H1 (cell line): ENCODE data around the gene SLC17A1. TPM values are rescaled to one million over a fixed set of nuclear protein-coding genes. Genes with fewer than 3 reads are reported as not detected.

Experiments used
- CTCF ChIA-PET: fragments of 300-600 bp; sonication (Branson Sonifier 250); formaldehyde crosslinking; loops from one replicate; lab custom pipeline; 2021; ENCODE audit not compliant: partially characterized antibody; lab: Charles Lee
- POLR2A ChIA-PET: fragments of 300-600 bp; sonication (Branson Sonifier 250); formaldehyde crosslinking; loops from one replicate; lab custom pipeline; 2021; ENCODE audit warnings: inconsistent platforms; ENCODE audit not compliant: partially characterized antibody; lab: Charles Lee
- DNase-seq, 2 experiments: peaks; one replicate each; pipeline versions ENCODE4 v3.0.0 to v3.0.0-alpha.2; 2010 to 2022; ENCODE audit warnings: low spot score in 2 of 2, low read depth in 1 of 2, mixed read lengths in 1 of 2
- FAIRE-seq: peaks from 2 replicates; lab custom pipeline; 2011; peaks lifted over from hg19 to GRCh38; lab: Jason Lieb, UNC
- H2AFZ ChIP-seq: 2 replicates; pipeline ENCODE4 v1.8.1; 2012; ENCODE audit warnings: low read length, inconsistent platforms
- H2AK5ac ChIP-seq: 2 replicates; pipeline ENCODE4 v1.6.1; 2013; ENCODE audit warnings: low read depth, low read length
- H2BK120ac ChIP-seq: replicated peaks from 2 replicates; pipeline ENCODE3; 2013; ENCODE audit warnings: low read depth, low read length, inconsistent platforms
- H2BK12ac ChIP-seq: 2 replicates; pipeline ENCODE4 v1.6.1; 2013; ENCODE audit warnings: low read depth, low read length
- H2BK15ac ChIP-seq: 2 replicates; pipeline ENCODE4 v1.6.1; 2013; ENCODE audit warnings: low read length
- H2BK20ac ChIP-seq: 2 replicates; pipeline ENCODE4 v1.6.1; 2013; ENCODE audit warnings: low read length
- H2BK5ac ChIP-seq: 2 replicates; pipeline ENCODE4 v1.6.1; 2013; ENCODE audit warnings: low read depth, low read length
- H3K14ac ChIP-seq: 2 replicates; pipeline ENCODE4 v1.6.1; 2013; ENCODE audit warnings: inconsistent platforms; ENCODE audit not compliant: insufficient read length
- H3K18ac ChIP-seq: 2 replicates; pipeline ENCODE4 v1.6.1; 2013; ENCODE audit warnings: low read length; ENCODE audit errors: extremely low read depth
- H3K23ac ChIP-seq: 2 replicates; pipeline ENCODE4 v1.6.1; 2013; ENCODE audit warnings: inconsistent platforms; ENCODE audit not compliant: insufficient read length
- H3K23me2 ChIP-seq: 2 replicates; pipeline ENCODE4 v1.6.1; 2013; ENCODE audit warnings: low read depth, low read length
- H3K27ac ChIP-seq: 2 replicates; pipeline ENCODE4 v1.6.1; 2011; ENCODE audit warnings: low read depth, low read length, inconsistent platforms
- H3K27me3 ChIP-seq, 4 experiments: replicated peaks in 1 of 4; 1 replicate in 1 of 4; 2 replicates in 3 of 4; pipeline versions ENCODE4 v1.6.1 to v1.8.1; 2011 to 2013; ENCODE audit warnings: low read length in 3 of 4, mild to moderate bottlenecking in 3 of 4, inconsistent platforms in 2 of 4, mixed read lengths in 2 of 4, moderate library complexity in 1 of 4; ENCODE audit not compliant: control insufficient read depth in 3 of 4, insufficient read depth in 3 of 4; ENCODE audit errors: extremely low read depth in 1 of 4
- H3K36me3 ChIP-seq, 4 experiments: 2 replicates each; pipeline versions ENCODE4 v1.6.1 to v1.8.1; 2011 to 2013; ENCODE audit warnings: mild to moderate bottlenecking in 4 of 4, low read length in 3 of 4, moderate library complexity in 2 of 4, control low read depth in 1 of 4, inconsistent platforms in 1 of 4; ENCODE audit not compliant: insufficient read depth in 4 of 4, control insufficient read depth in 2 of 4
- H3K4ac ChIP-seq: replicated peaks from 2 replicates; pipeline ENCODE3; 2013; ENCODE audit warnings: low read length, low read depth, mixed read lengths, inconsistent platforms; ENCODE audit not compliant: insufficient read length
- H3K4me1 ChIP-seq, 4 experiments: replicated peaks in 1 of 4; 1 replicate in 1 of 4; 2 replicates in 3 of 4; pipeline versions ENCODE4 v1.6.1 to v1.8.1; 2011 to 2013; ENCODE audit warnings: low read length in 3 of 4, inconsistent platforms in 2 of 4, mixed read lengths in 1 of 4; ENCODE audit not compliant: insufficient read depth in 4 of 4, control insufficient read depth in 3 of 4
- H3K4me2 ChIP-seq, 2 experiments: 2 replicates each; pipeline versions ENCODE4 v1.6.1 to v1.8.1; 2011 to 2013; ENCODE audit warnings: low read depth in 2 of 2, low read length in 2 of 2, control low read depth in 1 of 2, inconsistent platforms in 1 of 2, mild to moderate bottlenecking in 1 of 2; ENCODE audit not compliant: insufficient read depth in 1 of 2
- H3K4me3 ChIP-seq, 4 experiments: fragments of 200-600, 300-600 bp in 1 of 4; sonication (generic), shearing (Covaris generic), sonication (Bioruptor Twin) in 1 of 4; 2 replicates each; pipeline versions ENCODE4 v1.5.1 to v1.8.1; 2011 to 2016; ENCODE audit warnings: low read length in 4 of 4, low read depth in 3 of 4, control low read depth in 2 of 4, inconsistent platforms in 2 of 4, mild to moderate bottlenecking in 2 of 4, mixed read lengths in 1 of 4, moderate library complexity in 1 of 4; ENCODE audit not compliant: insufficient read depth in 2 of 4; ENCODE audit errors: extremely low read depth in 1 of 4
- H3K56ac ChIP-seq: replicated peaks from 2 replicates; pipeline ENCODE3; 2013; ENCODE audit warnings: low read depth, mild to moderate bottlenecking, mixed read lengths, low read length, inconsistent platforms; ENCODE audit not compliant: insufficient read length
- H3K79me1 ChIP-seq: 2 replicates; pipeline ENCODE4 v1.6.1; 2013; ENCODE audit warnings: low read depth, low read length, control low read depth
- H3K79me2 ChIP-seq, 2 experiments: 2 replicates each; pipeline versions ENCODE4 v1.6.1 to v1.8.1; 2012 to 2013; ENCODE audit warnings: low read length in 2 of 2, mild to moderate bottlenecking in 2 of 2, inconsistent platforms in 1 of 2; ENCODE audit not compliant: insufficient read depth in 2 of 2, control insufficient read depth in 1 of 2
- H3K9ac ChIP-seq, 4 experiments: replicated peaks in 1 of 4; 1 replicate in 1 of 4; 2 replicates in 3 of 4; pipeline versions ENCODE4 v1.6.1 to v1.8.1; 2011 to 2013; ENCODE audit warnings: low read depth in 3 of 4, low read length in 3 of 4, control low read depth in 2 of 4, mild to moderate bottlenecking in 2 of 4, moderate library complexity in 2 of 4, inconsistent platforms in 1 of 4; ENCODE audit errors: extremely low read depth in 1 of 4
- H3K9me3 ChIP-seq, 2 experiments: 2 replicates each; pipeline versions ENCODE4 v1.6.1 to v1.8.1; 2012 to 2013; ENCODE audit warnings: mild to moderate bottlenecking in 2 of 2, moderate library complexity in 2 of 2, control low read depth in 1 of 2, inconsistent platforms in 1 of 2, low read depth in 1 of 2, low read length in 1 of 2, mixed read lengths in 1 of 2; ENCODE audit not compliant: insufficient read depth in 2 of 2
- H4K20me1 ChIP-seq, 2 experiments: replicated peaks in 1 of 2; 2 replicates each; pipeline versions ENCODE3 to v1.8.1; 2011 to 2013; ENCODE audit warnings: inconsistent platforms in 2 of 2, low read length in 2 of 2, mild to moderate bottlenecking in 1 of 2; ENCODE audit not compliant: insufficient read depth in 2 of 2, control insufficient read depth in 1 of 2
- H4K5ac ChIP-seq: 2 replicates; pipeline ENCODE4 v1.6.1; 2013; ENCODE audit warnings: low read length, low read depth, mixed read lengths, inconsistent platforms; ENCODE audit not compliant: insufficient read length
- H4K8ac ChIP-seq: 2 replicates; pipeline ENCODE4 v1.8.0; 2013; ENCODE audit warnings: mild to moderate bottlenecking, moderate library complexity, low read length, inconsistent platforms; ENCODE audit not compliant: insufficient read depth; ENCODE audit errors: extremely low read depth
- H4K91ac ChIP-seq: replicated peaks from 2 replicates; pipeline ENCODE3; 2013; ENCODE audit warnings: low read length, mixed read lengths, inconsistent platforms; ENCODE audit not compliant: insufficient read length
- ASH2L ChIP-seq: fragments of 200-600, 300-600 bp; sonication (generic); IDR thresholded peaks from one replicate; pipeline ENCODE4 v1.7.1; 2017; ENCODE audit warnings: low read length
- CBX8 ChIP-seq: fragments of 300-800, 300-1000 bp; sonication (generic); IDR thresholded peaks from 2 replicates; pipeline ENCODE4 v1.7.1; 2016; ENCODE audit warnings: low read depth, low read length, borderline replicate concordance
- CEBPB ChIP-seq: IDR thresholded peaks from 2 replicates; pipeline ENCODE4 v1.6.1; 2012; ENCODE audit warnings: low read depth, low read length
- CREB1 ChIP-seq: IDR thresholded peaks from 2 replicates; pipeline ENCODE4 v1.6.1; 2012; ENCODE audit warnings: inconsistent platforms
- EGR1 ChIP-seq: IDR thresholded peaks from 2 replicates; pipeline ENCODE4 v1.6.1; 2011; ENCODE audit warnings: low read depth, low read length, borderline replicate concordance
- GTF2F1 ChIP-seq: IDR thresholded peaks from 2 replicates; pipeline ENCODE4 v1.6.1; 2012; ENCODE audit warnings: low read depth, low read length, improper control_type of control experiment, borderline replicate concordance
- HDAC2 ChIP-seq, 2 experiments: fragments of 300-600 bp in 1 of 2; sonication (generic) in 1 of 2; IDR thresholded peaks; 2 replicates each; pipeline ENCODE4 v1.6.1; 2011 to 2012; ENCODE audit warnings: low read depth in 2 of 2, low read length in 2 of 2, mild to moderate bottlenecking in 2 of 2, moderate library complexity in 2 of 2, borderline replicate concordance in 1 of 2, inconsistent platforms in 1 of 2
- POLR2A ChIP-seq, 2 experiments: IDR thresholded peaks; 1 replicate in 1 of 2; 2 replicates in 1 of 2; pipeline ENCODE4 v1.6.1; 2011; ENCODE audit warnings: low read depth in 2 of 2, low read length in 2 of 2, mild to moderate bottlenecking in 2 of 2; ENCODE audit errors: control extremely low read depth in 1 of 2
- RNF2 ChIP-seq: fragments of 200-900, 300-1000 bp; sonication (generic); IDR thresholded peaks from 2 replicates; pipeline ENCODE4 v1.7.1; 2016; ENCODE audit warnings: borderline replicate concordance, low read depth, mild to moderate bottlenecking, antibody characterized with exemption, low read length; ENCODE audit not compliant: poor library complexity, severe bottlenecking; ENCODE audit errors: missing control alignments
- RXRA ChIP-seq: IDR thresholded peaks from 2 replicates; pipeline ENCODE4 v1.6.1; 2011; ENCODE audit warnings: low read depth, mild to moderate bottlenecking, low read length, moderate library complexity; ENCODE audit not compliant: insufficient read depth
- SP1 ChIP-seq: IDR thresholded peaks from 2 replicates; pipeline ENCODE4 v1.6.1; 2011; ENCODE audit warnings: low read depth, low read length
- TAF1 ChIP-seq: IDR thresholded peaks from 2 replicates; pipeline ENCODE4 v1.6.1; 2011; ENCODE audit warnings: mild to moderate bottlenecking, low read depth, low read length
- TBP ChIP-seq: IDR thresholded peaks from 2 replicates; pipeline ENCODE4 v1.6.1; 2011; ENCODE audit warnings: low read depth, low read length, improper control_type of control experiment
- YY1 ChIP-seq: IDR thresholded peaks from 2 replicates; pipeline ENCODE4 v1.6.1; 2011; ENCODE audit warnings: low read depth, mild to moderate bottlenecking, low read length
- WGBS, 2 experiments: shearing (Covaris generic) in 1 of 2; methylation state at CpG; one replicate each; pipeline versions ENCODE4 v1.1.6 to v1.1.7; 2013 to 2015; ENCODE audit warnings: low lambda C conversion rate in 2 of 2, mixed read lengths in 2 of 2, inconsistent platforms in 1 of 2, low coverage in 1 of 2, missing lambda C conversion rate in 1 of 2; ENCODE audit not compliant: insufficient replicate concordance in 2 of 2, insufficient coverage in 1 of 2, insufficient read length in 1 of 2; ENCODE audit errors: extremely low coverage in 1 of 2, missing lambda C conversion rate in 1 of 2; 5-methylcytosine and 5-hydroxymethylcytosine counted together
- polyA plus RNA-seq, 7 experiments: library from polyadenylated mRNA; depleted of rRNA in 3 of 7; stranded (reverse) in 5 of 7; unstranded in 2 of 7; fragments of >200 nt in 5 of 7; fragments of 200-250 nt in 2 of 7; gene quantifications; 1 replicate in 5 of 7; 2 replicates in 1 of 7; 4 replicates in 1 of 7; pipeline versions ENCODE4 v1.2.1 to v1.2.3, GENCODE V29; 2011 to 2013; ENCODE audit warnings: missing spikeins in 2 of 7, mixed read lengths in 2 of 7
- total RNA-seq: library from RNA; stranded (reverse); fragmentation: NEBNext Ultra II Directional; extraction: Animal tissue kit (Norgen Biotek cat#: 25700); gene quantifications from 2 replicates; pipeline ENCODE4 v1.2.1, GENCODE V29; 2021

SLC17A1 gene
- total and polyA plus RNA-seq, 2 of the 8 experiments (the other 6 are each of a cell fraction or from before 2014, with no cell fraction given) = not detected

DNA sequence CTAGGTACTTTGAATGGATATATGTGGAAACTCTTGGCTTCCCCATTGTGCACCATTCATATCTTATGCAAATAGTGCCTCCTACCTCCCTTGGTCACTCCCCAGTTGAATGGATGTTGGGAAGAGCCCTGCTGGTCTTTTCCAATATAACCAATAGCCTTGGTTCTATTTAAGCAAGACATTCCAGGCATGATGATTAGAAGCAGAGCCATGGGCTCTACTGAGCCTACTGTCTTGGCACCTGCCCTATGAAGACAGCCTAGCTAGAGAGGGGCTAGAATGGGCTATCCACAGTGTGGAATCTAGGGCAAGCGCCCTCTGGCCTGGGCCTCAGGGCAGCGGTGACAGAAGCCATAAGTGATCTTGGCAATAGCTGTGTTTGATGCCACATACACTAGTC, 15.6 kb downstream of the SLC17A1 start:
- H2BK12ac ChIP-seq = no peak overlapping the region
- H3K56ac ChIP-seq = no peak overlapping the region
- H3K18ac ChIP-seq = no peak overlapping the region
- no peak overlapping the region for H3K9ac ChIP-seq
- no peaks in the 10 kb centered on the region; the same call in 1 of the 2 replicates for H3K23me2 ChIP-seq
- no peak overlapping the region for H3K14ac ChIP-seq
- H3K4me1 ChIP-seq = peaks cover 0 to 4% (median 3%) of the 10 kb centered on the region in 4 experiments; a peak in 5 of 7 replicates
- H4K5ac ChIP-seq = no peak overlapping the region
- H3K79me2 ChIP-seq = no peaks in the 10 kb centered on the region
- no peak overlapping the region for H2BK5ac ChIP-seq
- 98% methylated on average over 2 of the region's 2 CpGs; no CpG with 5 or more reads in 1 of the 2 experiments for WGBS, 2 experiments
- no peak for FAIRE-seq
- no peak overlapping the region for H3K23ac ChIP-seq
- no peak overlapping the region; the same call in 1 of the 2 replicates for H2BK20ac ChIP-seq
- TF ChIP-seq CBX8 (no peak), SP1 (no peak), CEBPB (no peak), TBP (no peak), CREB1 (no peak), RXRA (no peak), HDAC2 (IDR thresholded peaks at IDR 0.05; ENCODE audit: borderline replicate concordance in 1 of 2, low read depth in 2 of 2, low read length in 2 of 2) (no peak), YY1 (no peak), EGR1 (no peak), ASH2L (no peak), RNF2 (no peak), GTF2F1 (no peak), POLR2A (IDR thresholded peaks at IDR 0.05; ENCODE audit: control extremely low read depth in 1 of 2, low read depth in 2 of 2, low read length in 2 of 2) (no peak), TAF1 (no peak)
- no peaks in the 10 kb centered on the region for H3K79me1 ChIP-seq
- no peaks in the 10 kb centered on the region for H4K20me1 ChIP-seq
- POLR2A ChIA-PET = no interaction called here
- CTCF ChIA-PET = interaction anchor here (0.5 to 1.2 kb wide), 4 partner anchors 66 to 137 kb away, joined by 3 to 4 read pairs (median 4); no protein-coding TSS in a partner anchor
- no peak overlapping the region for H3K4me3 ChIP-seq
- no peaks in the 10 kb centered on the region for H3K9me3 ChIP-seq
- H4K91ac ChIP-seq = no peak overlapping the region
- no peak overlapping the region for H2AK5ac ChIP-seq
- H3K4ac ChIP-seq = no peak overlapping the region
- no peak for DNase-seq
- H3K27ac ChIP-seq = no peak overlapping the region
- no peaks in the 10 kb centered on the region for H3K36me3 ChIP-seq
- no peak overlapping the region for H2BK120ac ChIP-seq
- H2BK15ac ChIP-seq = no peak overlapping the region
- peak overlapping the region; percentile 34; the same call in 1 of the 2 replicates for H2AFZ ChIP-seq
- H3K27me3 ChIP-seq = no peaks in the 10 kb centered on the region
- H3K4me2 ChIP-seq = no peak overlapping the region
- H4K8ac ChIP-seq = no peak overlapping the region
